H1 (cell line): ENCODE data around the gene CTNND2. TPM values are rescaled to one million over a fixed set of nuclear protein-coding genes. Genes with fewer than 3 reads are reported as not detected.

Source experiments
- CTCF ChIA-PET: fragments of 300-600 bp; sonication (Branson Sonifier 250); formaldehyde crosslinking; loops from one replicate; lab custom pipeline; 2021; ENCODE audit not compliant: partially characterized antibody; lab: Charles Lee
- POLR2A ChIA-PET: fragments of 300-600 bp; sonication (Branson Sonifier 250); formaldehyde crosslinking; loops from one replicate; lab custom pipeline; 2021; ENCODE audit warnings: inconsistent platforms; ENCODE audit not compliant: partially characterized antibody; lab: Charles Lee
- DNase-seq, 2 experiments: peaks; one replicate each; pipeline versions ENCODE4 v3.0.0 to v3.0.0-alpha.2; 2010 to 2022; ENCODE audit warnings: low spot score in 2 of 2, low read depth in 1 of 2, mixed read lengths in 1 of 2
- FAIRE-seq: peaks from 2 replicates; lab custom pipeline; 2011; peaks lifted over from hg19 to GRCh38; lab: Jason Lieb, UNC
- H2AFZ ChIP-seq: 2 replicates; pipeline ENCODE4 v1.8.1; 2012; ENCODE audit warnings: low read length, inconsistent platforms
- H2AK5ac ChIP-seq: 2 replicates; pipeline ENCODE4 v1.6.1; 2013; ENCODE audit warnings: low read depth, low read length
- H2BK120ac ChIP-seq: replicated peaks from 2 replicates; pipeline ENCODE3; 2013; ENCODE audit warnings: low read depth, low read length, inconsistent platforms
- H2BK12ac ChIP-seq: 2 replicates; pipeline ENCODE4 v1.6.1; 2013; ENCODE audit warnings: low read depth, low read length
- H2BK15ac ChIP-seq: 2 replicates; pipeline ENCODE4 v1.6.1; 2013; ENCODE audit warnings: low read length
- H2BK20ac ChIP-seq: 2 replicates; pipeline ENCODE4 v1.6.1; 2013; ENCODE audit warnings: low read length
- H2BK5ac ChIP-seq: 2 replicates; pipeline ENCODE4 v1.6.1; 2013; ENCODE audit warnings: low read depth, low read length
- H3K14ac ChIP-seq: 2 replicates; pipeline ENCODE4 v1.6.1; 2013; ENCODE audit warnings: inconsistent platforms; ENCODE audit not compliant: insufficient read length
- H3K18ac ChIP-seq: 2 replicates; pipeline ENCODE4 v1.6.1; 2013; ENCODE audit warnings: low read length; ENCODE audit errors: extremely low read depth
- H3K23ac ChIP-seq: 2 replicates; pipeline ENCODE4 v1.6.1; 2013; ENCODE audit warnings: inconsistent platforms; ENCODE audit not compliant: insufficient read length
- H3K23me2 ChIP-seq: 2 replicates; pipeline ENCODE4 v1.6.1; 2013; ENCODE audit warnings: low read depth, low read length
- H3K27ac ChIP-seq: 2 replicates; pipeline ENCODE4 v1.6.1; 2011; ENCODE audit warnings: low read depth, low read length, inconsistent platforms
- H3K27me3 ChIP-seq, 4 experiments: replicated peaks in 1 of 4; 1 replicate in 1 of 4; 2 replicates in 3 of 4; pipeline versions ENCODE4 v1.6.1 to v1.8.1; 2011 to 2013; ENCODE audit warnings: low read length in 3 of 4, mild to moderate bottlenecking in 3 of 4, inconsistent platforms in 2 of 4, mixed read lengths in 2 of 4, moderate library complexity in 1 of 4; ENCODE audit not compliant: control insufficient read depth in 3 of 4, insufficient read depth in 3 of 4; ENCODE audit errors: extremely low read depth in 1 of 4
- H3K36me3 ChIP-seq, 4 experiments: 2 replicates each; pipeline versions ENCODE4 v1.6.1 to v1.8.1; 2011 to 2013; ENCODE audit warnings: mild to moderate bottlenecking in 4 of 4, low read length in 3 of 4, moderate library complexity in 2 of 4, control low read depth in 1 of 4, inconsistent platforms in 1 of 4; ENCODE audit not compliant: insufficient read depth in 4 of 4, control insufficient read depth in 2 of 4
- H3K4ac ChIP-seq: replicated peaks from 2 replicates; pipeline ENCODE3; 2013; ENCODE audit warnings: low read length, low read depth, mixed read lengths, inconsistent platforms; ENCODE audit not compliant: insufficient read length
- H3K4me1 ChIP-seq, 4 experiments: replicated peaks in 1 of 4; 1 replicate in 1 of 4; 2 replicates in 3 of 4; pipeline versions ENCODE4 v1.6.1 to v1.8.1; 2011 to 2013; ENCODE audit warnings: low read length in 3 of 4, inconsistent platforms in 2 of 4, mixed read lengths in 1 of 4; ENCODE audit not compliant: insufficient read depth in 4 of 4, control insufficient read depth in 3 of 4
- H3K4me2 ChIP-seq, 2 experiments: 2 replicates each; pipeline versions ENCODE4 v1.6.1 to v1.8.1; 2011 to 2013; ENCODE audit warnings: low read depth in 2 of 2, low read length in 2 of 2, control low read depth in 1 of 2, inconsistent platforms in 1 of 2, mild to moderate bottlenecking in 1 of 2; ENCODE audit not compliant: insufficient read depth in 1 of 2
- H3K4me3 ChIP-seq, 4 experiments: fragments of 200-600, 300-600 bp in 1 of 4; sonication (generic), shearing (Covaris generic), sonication (Bioruptor Twin) in 1 of 4; 2 replicates each; pipeline versions ENCODE4 v1.5.1 to v1.8.1; 2011 to 2016; ENCODE audit warnings: low read length in 4 of 4, low read depth in 3 of 4, control low read depth in 2 of 4, inconsistent platforms in 2 of 4, mild to moderate bottlenecking in 2 of 4, mixed read lengths in 1 of 4, moderate library complexity in 1 of 4; ENCODE audit not compliant: insufficient read depth in 2 of 4; ENCODE audit errors: extremely low read depth in 1 of 4
- H3K56ac ChIP-seq: replicated peaks from 2 replicates; pipeline ENCODE3; 2013; ENCODE audit warnings: low read depth, mild to moderate bottlenecking, mixed read lengths, low read length, inconsistent platforms; ENCODE audit not compliant: insufficient read length
- H3K79me1 ChIP-seq: 2 replicates; pipeline ENCODE4 v1.6.1; 2013; ENCODE audit warnings: low read depth, low read length, control low read depth
- H3K79me2 ChIP-seq, 2 experiments: 2 replicates each; pipeline versions ENCODE4 v1.6.1 to v1.8.1; 2012 to 2013; ENCODE audit warnings: low read length in 2 of 2, mild to moderate bottlenecking in 2 of 2, inconsistent platforms in 1 of 2; ENCODE audit not compliant: insufficient read depth in 2 of 2, control insufficient read depth in 1 of 2
- H3K9ac ChIP-seq, 4 experiments: replicated peaks in 1 of 4; 1 replicate in 1 of 4; 2 replicates in 3 of 4; pipeline versions ENCODE4 v1.6.1 to v1.8.1; 2011 to 2013; ENCODE audit warnings: low read depth in 3 of 4, low read length in 3 of 4, control low read depth in 2 of 4, mild to moderate bottlenecking in 2 of 4, moderate library complexity in 2 of 4, inconsistent platforms in 1 of 4; ENCODE audit errors: extremely low read depth in 1 of 4
- H3K9me3 ChIP-seq, 2 experiments: 2 replicates each; pipeline versions ENCODE4 v1.6.1 to v1.8.1; 2012 to 2013; ENCODE audit warnings: mild to moderate bottlenecking in 2 of 2, moderate library complexity in 2 of 2, control low read depth in 1 of 2, inconsistent platforms in 1 of 2, low read depth in 1 of 2, low read length in 1 of 2, mixed read lengths in 1 of 2; ENCODE audit not compliant: insufficient read depth in 2 of 2
- H4K20me1 ChIP-seq, 2 experiments: replicated peaks in 1 of 2; 2 replicates each; pipeline versions ENCODE3 to v1.8.1; 2011 to 2013; ENCODE audit warnings: inconsistent platforms in 2 of 2, low read length in 2 of 2, mild to moderate bottlenecking in 1 of 2; ENCODE audit not compliant: insufficient read depth in 2 of 2, control insufficient read depth in 1 of 2
- H4K5ac ChIP-seq: 2 replicates; pipeline ENCODE4 v1.6.1; 2013; ENCODE audit warnings: low read length, low read depth, mixed read lengths, inconsistent platforms; ENCODE audit not compliant: insufficient read length
- H4K8ac ChIP-seq: 2 replicates; pipeline ENCODE4 v1.8.0; 2013; ENCODE audit warnings: mild to moderate bottlenecking, moderate library complexity, low read length, inconsistent platforms; ENCODE audit not compliant: insufficient read depth; ENCODE audit errors: extremely low read depth
- H4K91ac ChIP-seq: replicated peaks from 2 replicates; pipeline ENCODE3; 2013; ENCODE audit warnings: low read length, mixed read lengths, inconsistent platforms; ENCODE audit not compliant: insufficient read length
- ATF2 ChIP-seq: IDR thresholded peaks from 2 replicates; pipeline ENCODE4 v1.6.1; 2012; ENCODE audit warnings: low read length, inconsistent platforms
- CREB1 ChIP-seq: IDR thresholded peaks from 2 replicates; pipeline ENCODE4 v1.6.1; 2012; ENCODE audit warnings: inconsistent platforms
- FOSL1 ChIP-seq: IDR thresholded peaks from 2 replicates; pipeline ENCODE4 v1.6.1; 2011; ENCODE audit warnings: mild to moderate bottlenecking, low read depth, low read length, moderate library complexity; ENCODE audit not compliant: insufficient read depth
- KDM4A ChIP-seq: IDR thresholded peaks from one replicate; pipeline ENCODE4 v1.7.1; 2012; ENCODE audit warnings: low read depth, mild to moderate bottlenecking, moderate library complexity, low read length, inconsistent platforms; ENCODE audit not compliant: severe bottlenecking
- NANOG ChIP-seq: IDR thresholded peaks from 2 replicates; pipeline ENCODE4 v1.6.1; 2011; ENCODE audit warnings: low read length, low read depth, mild to moderate bottlenecking, inconsistent platforms; ENCODE audit not compliant: insufficient read depth, poor library complexity, severe bottlenecking
- PHF8 ChIP-seq: fragments of 200-600 bp; sonication (generic); conservative IDR thresholded peaks from 2 replicates; pipeline ENCODE4 v1.7.1; 2012; ENCODE audit warnings: low read depth, mild to moderate bottlenecking, inconsistent platforms, low read length, moderate library complexity
- POU5F1 ChIP-seq: IDR thresholded peaks from 2 replicates; pipeline ENCODE4 v1.6.1; 2011; ENCODE audit warnings: low read depth, mild to moderate bottlenecking, low read length, moderate library complexity
- SIX5 ChIP-seq: IDR thresholded peaks from 2 replicates; pipeline ENCODE4 v1.6.1; 2011; ENCODE audit warnings: mild to moderate bottlenecking, low read depth, low read length
- SP2 ChIP-seq: IDR thresholded peaks from 2 replicates; pipeline ENCODE4 v1.6.1; 2012; ENCODE audit warnings: mild to moderate bottlenecking, low read length, inconsistent platforms
- SRF ChIP-seq: IDR thresholded peaks from 2 replicates; pipeline ENCODE4 v1.6.1; 2011; ENCODE audit warnings: mild to moderate bottlenecking, low read depth, low read length, moderate library complexity
- SUZ12 ChIP-seq: fragments of 200-600 bp; sonication (generic); IDR thresholded peaks from 2 replicates; pipeline ENCODE4 v1.6.1; 2012; ENCODE audit warnings: mild to moderate bottlenecking, inconsistent platforms, low read length, moderate library complexity, mixed read lengths
- TEAD4 ChIP-seq: IDR thresholded peaks from 2 replicates; pipeline ENCODE4 v1.6.1; 2012; ENCODE audit warnings: low read depth, low read length, inconsistent platforms, mixed read lengths
- WGBS, 2 experiments: shearing (Covaris generic) in 1 of 2; methylation state at CpG; one replicate each; pipeline versions ENCODE4 v1.1.6 to v1.1.7; 2013 to 2015; ENCODE audit warnings: low lambda C conversion rate in 2 of 2, mixed read lengths in 2 of 2, inconsistent platforms in 1 of 2, low coverage in 1 of 2, missing lambda C conversion rate in 1 of 2; ENCODE audit not compliant: insufficient replicate concordance in 2 of 2, insufficient coverage in 1 of 2, insufficient read length in 1 of 2; ENCODE audit errors: extremely low coverage in 1 of 2, missing lambda C conversion rate in 1 of 2; 5-methylcytosine and 5-hydroxymethylcytosine counted together
- polyA plus RNA-seq, 7 experiments: library from polyadenylated mRNA; depleted of rRNA in 3 of 7; stranded (reverse) in 5 of 7; unstranded in 2 of 7; fragments of >200 nt in 5 of 7; fragments of 200-250 nt in 2 of 7; gene quantifications; 1 replicate in 5 of 7; 2 replicates in 1 of 7; 4 replicates in 1 of 7; pipeline versions ENCODE4 v1.2.1 to v1.2.3, GENCODE V29; 2011 to 2013; ENCODE audit warnings: missing spikeins in 2 of 7, mixed read lengths in 2 of 7
- total RNA-seq: library from RNA; stranded (reverse); fragmentation: NEBNext Ultra II Directional; extraction: Animal tissue kit (Norgen Biotek cat#: 25700); gene quantifications from 2 replicates; pipeline ENCODE4 v1.2.1, GENCODE V29; 2021

Gene CTNND2
- total and polyA plus RNA-seq, 2 of the 8 experiments (the other 6 are each of a cell fraction or from before 2014, with no cell fraction given): 7.4 to 14.2 TPM

- Histone ChIP-seq H3K4me3 (no peak overlapping the region), H2BK120ac (no peak overlapping the region), H3K79me1 (no peaks in the 10 kb centered on the region), H2BK15ac (no peak overlapping the region), H4K20me1 (no peaks in the 10 kb centered on the region), H3K23me2 (no peaks in the 10 kb centered on the region), H3K36me3 (no peaks in the 10 kb centered on the region), H2BK20ac (no peak overlapping the region), H2AFZ (no peak overlapping the region), H3K27ac (no peak overlapping the region), H3K9ac (no peak overlapping the region), H3K56ac (no peak overlapping the region), H3K27me3 (no peaks in the 10 kb centered on the region), H3K4ac (no peak overlapping the region), H2AK5ac (no peak overlapping the region), H4K5ac (no peak overlapping the region), H2BK12ac (no peak overlapping the region), H3K4me1 (no peaks in the 10 kb centered on the region), H3K23ac (no peak overlapping the region), H3K9me3 (no peaks in the 10 kb centered on the region), H3K18ac (no peak overlapping the region), H4K91ac (no peak overlapping the region), H4K8ac (no peak overlapping the region), H3K14ac (no peak overlapping the region), H3K79me2 (no peaks in the 10 kb centered on the region), H3K4me2 (no peak overlapping the region), H2BK5ac (no peak overlapping the region)
- no peak for DNase-seq
- CTCF ChIA-PET: no interaction called here
- WGBS, 2 experiments: 88% methylated on average over 4 of the region's 4 CpGs; no CpG with 5 or more reads in 1 of the 2 experiments
- no peak for FAIRE-seq
- POLR2A ChIA-PET: no interaction called here
- no peak for TF ChIP-seq SIX5
- no peak for TF ChIP-seq FOSL1
- no peak for TF ChIP-seq PHF8
- TF ChIP-seq POU5F1: no peak
- TF ChIP-seq SP2: no peak
- no peak for TF ChIP-seq NANOG
- no peak for TF ChIP-seq KDM4A
- no peak for TF ChIP-seq SUZ12
- no peak for TF ChIP-seq SRF
- no peak for TF ChIP-seq CREB1
- no peak for TF ChIP-seq ATF2
- no peak for TF ChIP-seq TEAD4
Observed at GRCh38 chr5:11482011-11482410, 422.2 kb downstream of the CTNND2 start.
